Stimulated activated CD4-positive, alpha-beta T cell treated with anti-CD3 and anti-CD28 coated beads, Interleukin-4, amount 100 ng/mL, for 1 hour (primary cell): ENCODE measurements around the gene CALN1.
"Not testable (repeated sequence)": the region's sequence is repeated elsewhere in the genome, so short reads cannot be mapped to it uniquely, and the experiment has no call there.

Source experiments
- DNase-seq: peaks from one replicate; pipeline ENCODE4 v3.0.0-alpha.2; 2020

Gene CALN1

GRCh38 chr7:72408966-72409637 lies 3.0 kb downstream of the CALN1 start:
- no peak for DNase-seq

- DNase-seq: no peak
Observed at GRCh38 chr7:72406820-72407403, 5.2 kb downstream of the CALN1 start.

GRCh38 chr7:72405871-72406270 lies 6.3 kb downstream of the CALN1 start:
- no peak for DNase-seq

- DNase-seq: no peak
Observed at GRCh38 chr7:72405418-72405817, 6.7 kb downstream of the CALN1 start.

GRCh38 chr7:72404743-72405142 lies 7.4 kb downstream of the CALN1 start:
- DNase-seq: no peak

GRCh38 chr7:72403458-72404076 lies 8.6 kb downstream of the CALN1 start:
- no peak for DNase-seq

GRCh38 chr7:72394016-72394415 lies 18.1 kb downstream of the CALN1 start:
- DNase-seq: no peak

GRCh38 chr7:72391821-72392377 lies 20.2 kb downstream of the CALN1 start:
- no peak for DNase-seq

GRCh38 chr7:72386118-72386517 lies 26.0 kb downstream of the CALN1 start:
- no peak for DNase-seq

- DNase-seq: no peak
Observed at GRCh38 chr7:72362246-72362645, 49.9 kb downstream of the CALN1 start.

GRCh38 chr7:72345208-72345727 lies 66.9 kb downstream of the CALN1 start:
- no peak for DNase-seq

GRCh38 chr7:72343991-72344390 lies 68.1 kb downstream of the CALN1 start:
- DNase-seq: no peak

GRCh38 chr7:72343354-72343753 lies 68.8 kb downstream of the CALN1 start:
- not testable (repeated sequence) for DNase-seq

GRCh38 chr7:72337390-72338167 lies 74.6 kb downstream of the CALN1 start:
- no peak for DNase-seq

- no peak for DNase-seq
Observed at GRCh38 chr7:72336632-72337389, 75.3 kb downstream of the CALN1 start.

GRCh38 chr7:72336382-72336631 lies 75.8 kb downstream of the CALN1 start:
- no peak for DNase-seq

- DNase-seq: no peak
Observed at GRCh38 chr7:72335561-72336381, 76.4 kb downstream of the CALN1 start.

GRCh38 chr7:72334698-72335097 lies 77.4 kb downstream of the CALN1 start:
- no peak for DNase-seq

- no peak for DNase-seq
Observed at GRCh38 chr7:72334066-72334465, 78.1 kb downstream of the CALN1 start.

GRCh38 chr7:72326811-72327210 lies 85.3 kb downstream of the CALN1 start:
- DNase-seq: no peak

- no peak for DNase-seq
Observed at GRCh38 chr7:72326365-72326764, 85.8 kb downstream of the CALN1 start.

- no peak for DNase-seq
Observed at GRCh38 chr7:72325561-72325960, 86.6 kb downstream of the CALN1 start.
